Vagina (tissue), 2 donors: Measurements from ENCODE around the gene MEF2A. TPM values are rescaled to one million over a fixed set of nuclear protein-coding genes. Genes with fewer than 3 reads are reported as not detected.
A peak's percentile ranks its signal among the peaks of the same experiment; 100 is the strongest.

ENCODE experiments used
- DNase-seq, 2 donors: peaks; one replicate each; pipeline ENCODE4 v3.0.0-alpha.2; 2017; ENCODE audit errors: extremely low spot score in 2 of 2
- H3K27ac ChIP-seq: fragments of 200-600 bp; sonication (generic); one replicate; pipeline ENCODE4 v1.5.1; 2019
- H3K27me3 ChIP-seq: fragments of 200-600 bp; sonication (generic); one replicate; pipeline ENCODE4 v1.5.1; 2019
- H3K36me3 ChIP-seq, 2 donors: fragments of 200-600 bp; sonication (generic); one replicate each; pipeline ENCODE4 v1.5.1; 2017 to 2019
- H3K4me1 ChIP-seq: fragments of 200-600 bp; sonication (generic); one replicate; pipeline ENCODE4 v1.5.1; 2019
- H3K4me3 ChIP-seq, 2 donors: fragments of 200-600 bp; sonication (generic); 1 replicate in 1 of 2; 2 replicates in 1 of 2; pipeline ENCODE4 v1.5.1; 2016 to 2019
- H3K9me3 ChIP-seq: fragments of 200-600 bp; sonication (generic); one replicate; pipeline ENCODE4 v1.5.1; 2019
- POLR2A ChIP-seq, 2 donors: fragments of 450-650 bp; IDR thresholded peaks; one replicate each; pipeline ENCODE4 v1.6.1; 2017; ENCODE audit warnings: antibody characterized with exemption in 2 of 2, mild to moderate bottlenecking in 2 of 2, moderate library complexity in 2 of 2
- POLR2AphosphoS5 ChIP-seq, 2 donors: sonication (generic); formaldehyde crosslinking; IDR thresholded peaks; one replicate each; pipeline ENCODE4 v1.9.0; 2017; ENCODE audit warnings: antibody characterized with exemption in 2 of 2, mild to moderate bottlenecking in 2 of 2, low read depth in 1 of 2; ENCODE audit not compliant: insufficient read depth in 1 of 2
- intact Hi-C: fragments of 100-400 bp; cut with DNase I; formaldehyde crosslinking; loops from one replicate; pipeline ENCODE4 v1.15.1; 2023
- total RNA-seq: library from RNA; depleted of rRNA; stranded (reverse); fragments of >200 nt; gene quantifications from one replicate; pipeline ENCODE4 v1.2.3, GENCODE V29; 2016
- TF ChIP-seq, protein P1 (sequence below), 3 experiments: fragments of 450-650 bp in 2 of 3; fragments of 200-600 bp in 1 of 3; sonication (generic) in 1 of 3; IDR thresholded peaks; one replicate each; pipeline ENCODE4 v1.5.1; 2017 to 2019; ENCODE audit warnings: antibody characterized with exemption in 3 of 3, mild to moderate bottlenecking in 2 of 3, moderate library complexity in 2 of 3

MEF2A gene
- total RNA-seq, 1 donor from 2014 or later, result 51.3 TPM

DNA sequence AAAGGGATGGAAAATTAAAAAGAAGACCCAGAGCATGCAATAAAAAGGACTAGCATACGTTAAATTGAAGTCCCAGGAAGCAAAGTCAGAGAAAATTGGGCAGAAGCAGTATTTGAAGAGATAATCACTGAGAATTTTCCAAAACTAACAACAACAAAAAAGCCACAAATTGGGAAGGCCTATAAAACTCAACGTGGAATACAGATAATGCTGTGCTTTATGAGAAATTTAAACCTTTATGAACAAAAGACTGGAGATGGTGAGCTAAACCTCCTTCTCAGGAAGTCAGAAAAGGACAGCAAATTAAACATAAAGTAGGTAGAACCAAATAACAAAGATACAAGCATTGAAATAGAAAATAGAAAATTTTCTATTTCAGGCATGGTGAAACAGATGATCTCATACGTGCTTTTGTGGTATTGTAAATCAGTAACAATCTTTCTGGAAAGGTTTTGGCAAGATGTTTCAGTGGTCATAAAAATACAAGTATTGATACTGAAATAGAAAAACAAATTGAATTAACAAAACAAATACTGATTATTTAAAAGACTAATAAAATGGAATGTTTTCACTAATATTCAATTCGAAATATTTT lies 111.9 kb downstream of the MEF2A start:
- H3K9me3 ChIP-seq, result no peaks in the 10 kb centered on the region
- TF ChIP-seq POLR2AphosphoS5 (IDR thresholded peaks at IDR 0.05; ENCODE audit: insufficient read depth in 1 of 2, low read depth in 1 of 2), result no peak
- TF ChIP-seq POLR2A (IDR thresholded peaks at IDR 0.05), result no peak
- TF ChIP-seq, protein P1, sequence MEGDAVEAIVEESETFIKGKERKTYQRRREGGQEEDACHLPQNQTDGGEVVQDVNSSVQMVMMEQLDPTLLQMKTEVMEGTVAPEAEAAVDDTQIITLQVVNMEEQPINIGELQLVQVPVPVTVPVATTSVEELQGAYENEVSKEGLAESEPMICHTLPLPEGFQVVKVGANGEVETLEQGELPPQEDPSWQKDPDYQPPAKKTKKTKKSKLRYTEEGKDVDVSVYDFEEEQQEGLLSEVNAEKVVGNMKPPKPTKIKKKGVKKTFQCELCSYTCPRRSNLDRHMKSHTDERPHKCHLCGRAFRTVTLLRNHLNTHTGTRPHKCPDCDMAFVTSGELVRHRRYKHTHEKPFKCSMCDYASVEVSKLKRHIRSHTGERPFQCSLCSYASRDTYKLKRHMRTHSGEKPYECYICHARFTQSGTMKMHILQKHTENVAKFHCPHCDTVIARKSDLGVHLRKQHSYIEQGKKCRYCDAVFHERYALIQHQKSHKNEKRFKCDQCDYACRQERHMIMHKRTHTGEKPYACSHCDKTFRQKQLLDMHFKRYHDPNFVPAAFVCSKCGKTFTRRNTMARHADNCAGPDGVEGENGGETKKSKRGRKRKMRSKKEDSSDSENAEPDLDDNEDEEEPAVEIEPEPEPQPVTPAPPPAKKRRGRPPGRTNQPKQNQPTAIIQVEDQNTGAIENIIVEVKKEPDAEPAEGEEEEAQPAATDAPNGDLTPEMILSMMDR (IDR thresholded peaks at IDR 0.05), result no peak
- H3K4me3 ChIP-seq, result no peak overlapping the region
- no peaks in the 10 kb centered on the region for H3K27me3 ChIP-seq
- DNase-seq, result no peak
- H3K36me3 ChIP-seq, result peaks cover 0 to 31% of the 10 kb centered on the region in 2 donors
- H3K27ac ChIP-seq, result peak overlapping the region; percentile 29
- no peaks in the 10 kb centered on the region for H3K4me1 ChIP-seq
- intact Hi-C loops, result no loop called here

DNA sequence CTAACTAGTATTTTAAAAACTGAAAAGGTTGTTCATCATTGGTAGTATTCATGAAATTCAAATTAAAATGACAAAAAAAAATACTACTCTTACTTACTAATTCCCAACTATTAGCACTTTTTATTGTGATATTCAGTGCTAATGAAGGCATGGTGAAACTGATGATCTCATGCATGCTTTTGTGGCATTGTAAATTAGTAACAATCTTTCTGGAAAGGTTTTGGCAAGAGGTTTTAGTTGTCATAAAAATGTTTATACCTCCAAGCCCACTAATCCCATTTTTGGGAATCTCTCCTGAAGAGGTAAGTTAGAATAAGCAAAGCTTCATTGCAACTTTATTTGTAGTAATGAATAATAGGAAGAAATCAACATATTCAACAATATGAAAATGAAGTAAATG lies 114.5 kb downstream of the MEF2A start:
- Histone ChIP-seq H3K9me3 (no peaks in the 10 kb centered on the region), H3K4me3 (no peak overlapping the region), H3K4me1 (no peaks in the 10 kb centered on the region), H3K27ac (no peak overlapping the region), H3K27me3 (no peaks in the 10 kb centered on the region), H3K36me3 (peaks cover 0 to 21% of the 10 kb centered on the region in 2 donors)
- TF ChIP-seq POLR2AphosphoS5 (IDR thresholded peaks at IDR 0.05; ENCODE audit: insufficient read depth in 1 of 2, low read depth in 1 of 2) (no peak), POLR2A (IDR thresholded peaks at IDR 0.05) (no peak)
- TF ChIP-seq, protein P1 (IDR thresholded peaks at IDR 0.05), result no peak
- intact Hi-C loops, result no loop called here
- no peak for DNase-seq

DNA sequence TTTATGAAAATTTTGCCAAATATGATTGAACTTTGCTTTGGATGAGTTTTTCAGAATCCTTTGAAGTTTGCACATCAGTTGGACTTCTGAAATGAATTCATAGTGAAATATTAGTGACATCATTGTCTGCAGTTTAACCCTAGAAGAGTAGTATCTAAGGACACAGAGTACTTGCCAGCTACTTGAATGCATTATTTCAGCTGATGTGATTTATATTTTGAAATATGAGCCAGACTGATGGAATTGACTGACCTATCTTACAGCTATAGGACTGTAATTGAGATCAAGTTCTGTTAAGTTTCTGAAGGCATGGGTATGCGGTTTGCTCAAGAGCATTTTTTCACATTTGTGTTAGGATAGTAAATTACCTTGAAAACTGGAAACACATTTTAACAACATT lies 116.2 kb downstream of the MEF2A start:
- Histone ChIP-seq H3K4me1 (no peaks in the 10 kb centered on the region), H3K27me3 (no peaks in the 10 kb centered on the region), H3K36me3 (peaks cover 0 to 7% of the 10 kb centered on the region in 2 donors), H3K27ac (no peak overlapping the region), H3K4me3 (no peak overlapping the region), H3K9me3 (no peaks in the 10 kb centered on the region)
- DNase-seq, result no peak
- intact Hi-C loops, result no loop called here
- TF ChIP-seq POLR2A (IDR thresholded peaks at IDR 0.05), result no peak
- no peak for TF ChIP-seq POLR2AphosphoS5 (IDR thresholded peaks at IDR 0.05; ENCODE audit: insufficient read depth in 1 of 2, low read depth in 1 of 2)
- TF ChIP-seq, protein P1 (IDR thresholded peaks at IDR 0.05), result no peak

- intact Hi-C loops, result no loop called here
- Histone ChIP-seq H3K9me3 (no peaks in the 10 kb centered on the region), H3K4me3 (no peak overlapping the region), H3K4me1 (no peaks in the 10 kb centered on the region), H3K27ac (no peak overlapping the region), H3K27me3 (no peaks in the 10 kb centered on the region), H3K36me3 (peaks cover 0 to 7% of the 10 kb centered on the region in 2 donors)
- no peak for DNase-seq
- TF ChIP-seq, protein P1 (IDR thresholded peaks at IDR 0.05), result no peak
- TF ChIP-seq POLR2AphosphoS5 (IDR thresholded peaks at IDR 0.05; ENCODE audit: insufficient read depth in 1 of 2, low read depth in 1 of 2) (no peak), POLR2A (IDR thresholded peaks at IDR 0.05) (no peak)
These were observed 116.7 kb downstream of the MEF2A start for GRCh38 chr15:99682455-99682854.

DNA sequence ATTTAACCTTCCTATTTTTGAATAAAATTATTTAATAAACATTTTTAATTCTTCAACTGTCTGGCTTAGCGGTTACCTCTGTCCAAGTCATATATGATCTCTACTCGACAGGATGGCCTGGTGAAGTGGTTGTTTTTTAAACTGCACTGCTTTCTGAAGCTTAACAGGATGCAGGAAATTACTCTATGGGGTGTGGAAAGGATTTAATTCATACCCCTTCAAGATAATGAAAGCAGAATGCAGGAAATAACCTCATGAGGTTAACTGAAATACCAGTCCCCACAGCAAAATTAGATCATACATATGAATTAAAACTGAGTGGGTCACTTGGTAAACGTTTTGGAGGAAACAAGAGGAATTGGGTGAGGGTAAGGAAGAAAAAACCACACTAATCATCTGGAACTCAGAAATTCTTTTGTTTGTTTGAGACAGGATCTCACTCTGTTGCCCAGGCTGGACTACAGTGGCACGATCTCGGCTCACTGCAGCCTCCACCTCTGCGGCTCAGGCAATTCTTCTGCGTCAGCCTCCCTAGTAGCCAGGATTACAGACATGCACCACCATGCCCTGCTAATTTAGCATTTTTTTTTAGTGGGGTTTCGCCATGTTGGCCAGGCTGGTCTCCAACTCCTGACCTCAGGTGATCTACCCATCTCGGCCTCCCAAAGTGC lies 117.4 kb downstream of the MEF2A start:
- Histone ChIP-seq H3K36me3 (peaks cover 0 to 7% of the 10 kb centered on the region in 2 donors), H3K4me3 (no peak overlapping the region), H3K9me3 (no peaks in the 10 kb centered on the region), H3K27me3 (no peaks in the 10 kb centered on the region), H3K4me1 (no peaks in the 10 kb centered on the region), H3K27ac (peak overlapping the region; percentile 36)
- TF ChIP-seq, protein P1 (IDR thresholded peaks at IDR 0.05), result no peak
- TF ChIP-seq POLR2A (IDR thresholded peaks at IDR 0.05) (no peak), POLR2AphosphoS5 (IDR thresholded peaks at IDR 0.05; ENCODE audit: insufficient read depth in 1 of 2, low read depth in 1 of 2) (peak in 1 of 2 donors; percentile 19)
- intact Hi-C loops, result no loop called here
- DNase-seq, result no peak
